Kidney (tissue), 14 donors: ENCODE results near the gene TLNRD1. TPM values are rescaled to one million over a fixed set of nuclear protein-coding genes. Genes with fewer than 3 reads are reported as not detected.

Experiments
- DNase-seq, 5 donors: peaks; one replicate each; pipeline ENCODE4 v3.0.0-alpha.2; 2013 to 2020
- FAIRE-seq: peaks from 2 replicates; lab custom pipeline; 2012; peaks lifted over from hg19 to GRCh38; lab: Jason Lieb, UNC
- H3K27ac ChIP-seq, 2 donors: one replicate each; pipeline ENCODE4 v1.7.0; 2013; ENCODE audit warnings: low read depth in 2 of 2, low read length in 2 of 2, inconsistent platforms in 1 of 2
- H3K27me3 ChIP-seq: one replicate; pipeline ENCODE4 v1.7.1; 2013; ENCODE audit warnings: low read length, inconsistent platforms; ENCODE audit not compliant: control insufficient read depth, insufficient read depth
- H3K36me3 ChIP-seq, 3 donors: one replicate each; pipeline versions ENCODE4 v1.7.0 to v1.7.1; 2013; ENCODE audit warnings: low read length in 3 of 3, control low read depth in 1 of 3, inconsistent platforms in 1 of 3; ENCODE audit not compliant: insufficient read depth in 3 of 3, control insufficient read depth in 2 of 3
- H3K4me1 ChIP-seq, 3 donors: one replicate each; pipeline versions ENCODE4 v1.7.0 to v1.7.1; 2013; ENCODE audit warnings: low read length in 3 of 3, inconsistent platforms in 1 of 3, low read depth in 1 of 3; ENCODE audit not compliant: control insufficient read depth in 2 of 3, insufficient read depth in 2 of 3
- H3K4me3 ChIP-seq, 3 donors: one replicate each; pipeline versions ENCODE4 v1.7.0 to v1.8.1; 2013; ENCODE audit warnings: low read length in 3 of 3, control low read depth in 1 of 3, inconsistent platforms in 1 of 3
- H3K9ac ChIP-seq, 3 donors: one replicate each; pipeline versions ENCODE4 v1.7.0 to v1.7.1; 2013; ENCODE audit warnings: low read length in 3 of 3, control low read depth in 1 of 3, inconsistent platforms in 1 of 3
- H3K9me3 ChIP-seq, 3 donors: one replicate each; pipeline versions ENCODE4 v1.7.0 to v1.7.1; 2013; ENCODE audit warnings: low read length in 3 of 3, control low read depth in 1 of 3, inconsistent platforms in 1 of 3; ENCODE audit not compliant: control insufficient read depth in 2 of 3, insufficient read depth in 1 of 3
- CTCF ChIP-seq: IDR thresholded peaks from 3 replicates; pipeline ENCODE4 v1.5.1; 2012; ENCODE audit warnings: mild to moderate bottlenecking, moderate library complexity, borderline replicate concordance; ENCODE audit not compliant: insufficient read depth; ENCODE audit errors: extremely low read depth
- intact Hi-C: fragments of 100-400 bp; cut with DNase I; formaldehyde crosslinking; loops from one replicate; pipeline ENCODE4 v1.11.1; 2022
- polyA plus RNA-seq: library from polyadenylated mRNA; stranded (reverse); fragments of 350-450 nt; fragmentation: Illumina TruSeq; extraction: RNeasy Lipid Tissue Mini Kit (QIAGEN cat#74804); gene quantifications from one replicate; pipeline ENCODE4 v1.2.3, GENCODE V29; 2014; ENCODE audit warnings: low read depth, low replicate concordance; ENCODE audit not compliant: insufficient read depth
- total RNA-seq: library from RNA; stranded (reverse); fragmentation: NEBNext Ultra II Directional; extraction: Animal tissue kit (Norgen Biotek cat#: 25700); gene quantifications from one replicate; pipeline ENCODE4 v1.2.1, GENCODE V29; 2021
- donor health status: control.
- donor health status: control.
- donor health status: control.
- donor health status: control.
- donor health status: control.
- donor health status: DM: yes; HTN: yes; CAD: no.
- donor health status: Normal renal cell carcinoma (clear cell type).

TLNRD1 gene
- total and polyA plus RNA-seq, 2 donors from 2014 or later = 7.4 to 16.7 TPM

GRCh38 chr15:80977627-80978036 lies 23.1 kb upstream of the TLNRD1 start:
- Histone ChIP-seq H3K4me3 (no peak overlapping the region), H3K27ac (no peak overlapping the region), H3K4me1 (no peaks in the 10 kb centered on the region), H3K27me3 (no peaks in the 10 kb centered on the region), H3K36me3 (peaks cover 0 to 22% (median 21%) of the 10 kb centered on the region in 3 donors), H3K9me3 (no peaks in the 10 kb centered on the region), H3K9ac (no peak overlapping the region)
- DNase-seq (peak in 3 of 5 donors; percentile 29 to 51 (median 38)), FAIRE-seq (no peak)
- intact Hi-C loops = no loop called here
- peak; percentile 30 for TF ChIP-seq CTCF

GRCh38 chr15:80978685-80979329 lies 21.9 kb upstream of the TLNRD1 start:
- intact Hi-C loops = no loop called here
- Histone ChIP-seq H3K36me3 (peaks cover 0 to 22% (median 21%) of the 10 kb centered on the region in 3 donors), H3K4me1 (no peaks in the 10 kb centered on the region), H3K4me3 (no peak overlapping the region), H3K27me3 (no peaks in the 10 kb centered on the region), H3K9me3 (no peaks in the 10 kb centered on the region), H3K9ac (no peak overlapping the region), H3K27ac (no peak overlapping the region)
- TF ChIP-seq CTCF = no peak
- DNase-seq = no peak
- no peak for FAIRE-seq

GRCh38 chr15:80979538-80980200 lies 21.1 kb upstream of the TLNRD1 start:
- DNase-seq = no peak
- H3K36me3 ChIP-seq = peaks cover 0 to 22% (median 21%) of the 10 kb centered on the region in 3 donors
- no peak for FAIRE-seq
- no peak overlapping the region for H3K4me3 ChIP-seq
- no peak overlapping the region for H3K27ac ChIP-seq
- H3K9ac ChIP-seq = no peak overlapping the region
- TF ChIP-seq CTCF = no peak
- H3K4me1 ChIP-seq = no peaks in the 10 kb centered on the region
- H3K9me3 ChIP-seq = no peaks in the 10 kb centered on the region
- intact Hi-C loops = no loop called here
- H3K27me3 ChIP-seq = no peaks in the 10 kb centered on the region
